Raji (cell line): ENCODE results near the gene SMG6.

Experiments used
- POLR2A ChIP-seq: IDR thresholded peaks from 2 replicates; pipeline ENCODE4 v1.6.1; 2011; ENCODE audit warnings: low read depth, low read length, control low read depth; ENCODE audit not compliant: insufficient read depth

Gene SMG6

GRCh38 chr17:2251098-2251497 lies 52.5 kb downstream of the SMG6 start:
- no peak for TF ChIP-seq POLR2A

GRCh38 chr17:2250140-2251095 lies 53.2 kb downstream of the SMG6 start:
- TF ChIP-seq POLR2A, result no peak

GRCh38 chr17:2247005-2247404 lies 56.6 kb downstream of the SMG6 start:
- TF ChIP-seq POLR2A, result no peak

- TF ChIP-seq POLR2A, result no peak
These were observed 58.8 kb downstream of the SMG6 start for GRCh38 chr17:2244545-2245525.

GRCh38 chr17:2243953-2244352 lies 59.6 kb downstream of the SMG6 start:
- TF ChIP-seq POLR2A, result no peak

- TF ChIP-seq POLR2A, result no peak
These were observed 61.8 kb downstream of the SMG6 start for GRCh38 chr17:2241823-2242222.

- no peak for TF ChIP-seq POLR2A
These were observed 63.0 kb downstream of the SMG6 start for GRCh38 chr17:2240541-2240940.

- peak; percentile 40; the same call in 1 of the 2 replicates for TF ChIP-seq POLR2A
These were observed 63.6 kb downstream of the SMG6 start for GRCh38 chr17:2239882-2240430.

- TF ChIP-seq POLR2A, result no peak
These were observed 64.4 kb downstream of the SMG6 start for GRCh38 chr17:2239170-2239551.

- no peak for TF ChIP-seq POLR2A
These were observed 65.0 kb downstream of the SMG6 start for GRCh38 chr17:2238432-2239169.

- TF ChIP-seq POLR2A, result no peak
These were observed 65.6 kb downstream of the SMG6 start for GRCh38 chr17:2237950-2238349.

- TF ChIP-seq POLR2A, result no peak
These were observed 66.1 kb downstream of the SMG6 start for GRCh38 chr17:2237521-2237921.

GRCh38 chr17:2235792-2236366 lies 67.7 kb downstream of the SMG6 start:
- TF ChIP-seq POLR2A, result no peak

- no peak for TF ChIP-seq POLR2A
These were observed 68.3 kb downstream of the SMG6 start for GRCh38 chr17:2235265-2235664.
